Osteoblast (primary cell): ENCODE results near the gene PSD2. TPM values are rescaled to one million over a fixed set of nuclear protein-coding genes. Genes with fewer than 3 reads are reported as not detected.

Experiments
- DNase-seq: peaks from one replicate; pipeline ENCODE4 v3.0.0; 2011; ENCODE audit warnings: low spot score, mixed read lengths; ENCODE audit not compliant: insufficient read length; ENCODE audit errors: missing footprints
- H2AFZ ChIP-seq: 2 replicates; pipeline ENCODE4 v1.6.0; 2011; ENCODE audit warnings: mild to moderate bottlenecking, low read length
- H3K27ac ChIP-seq: 2 replicates; pipeline ENCODE4 v1.5.1; 2011; ENCODE audit warnings: mild to moderate bottlenecking, low read depth, low read length, moderate library complexity
- H3K27me3 ChIP-seq: 2 replicates; pipeline ENCODE4 v1.6.0; 2012; ENCODE audit warnings: mild to moderate bottlenecking, control low read depth, inconsistent platforms, low read length, moderate library complexity; ENCODE audit not compliant: insufficient read depth
- H3K36me3 ChIP-seq: 2 replicates; pipeline ENCODE4 v1.5.1; 2011; ENCODE audit warnings: mild to moderate bottlenecking, low read length, control low read depth, moderate library complexity; ENCODE audit not compliant: insufficient read depth
- H3K4me1 ChIP-seq: 2 replicates; pipeline ENCODE4 v1.5.1; 2011; ENCODE audit warnings: mild to moderate bottlenecking, low read length, control low read depth, moderate library complexity; ENCODE audit not compliant: insufficient read depth
- H3K4me2 ChIP-seq: 2 replicates; pipeline ENCODE4 v1.6.0; 2011; ENCODE audit warnings: mild to moderate bottlenecking, low read length; ENCODE audit not compliant: insufficient read depth
- H3K4me3 ChIP-seq: fragments of 200-600 bp; sonication (generic); 3 replicates; pipeline ENCODE4 v1.5.1; 2012; ENCODE audit warnings: mild to moderate bottlenecking, low read length, inconsistent platforms; ENCODE audit not compliant: insufficient read depth
- H3K79me2 ChIP-seq: 2 replicates; pipeline ENCODE4 v1.6.0; 2012; ENCODE audit warnings: mild to moderate bottlenecking, low read length, control low read depth, inconsistent platforms; ENCODE audit not compliant: insufficient read depth
- H3K9me3 ChIP-seq: 2 replicates; pipeline ENCODE4 v1.5.1; 2011; ENCODE audit warnings: low read depth, low read length, control low read depth
- H4K20me1 ChIP-seq: 2 replicates; pipeline ENCODE4 v1.6.0; 2012; ENCODE audit warnings: mild to moderate bottlenecking, low read length, control low read depth; ENCODE audit not compliant: insufficient read depth
- CTCF ChIP-seq: IDR thresholded peaks from 2 replicates; pipeline ENCODE4 v1.5.1; 2011; ENCODE audit warnings: mild to moderate bottlenecking, low read depth, low read length, moderate library complexity; ENCODE audit errors: extremely low read depth
- total RNA-seq: library from RNA; depleted of rRNA; stranded (reverse); fragments of >200 nt; gene quantifications from 2 replicates; pipeline ENCODE4 v1.2.3, GENCODE V29; 2012

PSD2 gene
- total RNA-seq, 1 donor: 0.36 TPM

GRCh38 chr5:139867581-139867980 is 72.0 kb downstream of the PSD2 start:
- Histone ChIP-seq H3K79me2 (no peaks in the 10 kb centered on the region), H3K36me3 (no peaks in the 10 kb centered on the region), H3K4me2 (no peak overlapping the region), H3K4me1 (no peaks in the 10 kb centered on the region), H2AFZ (no peak overlapping the region), H3K27ac (no peak overlapping the region), H4K20me1 (no peaks in the 10 kb centered on the region), H3K9me3 (no peaks in the 10 kb centered on the region), H3K4me3 (no peak overlapping the region), H3K27me3 (peaks cover 35% of the 10 kb centered on the region)
- no peak for TF ChIP-seq CTCF
- DNase-seq: no peak

- Histone ChIP-seq H3K36me3 (no peaks in the 10 kb centered on the region), H3K4me3 (no peak overlapping the region), H3K27me3 (peaks cover 35% of the 10 kb centered on the region), H3K9me3 (no peaks in the 10 kb centered on the region), H4K20me1 (no peaks in the 10 kb centered on the region), H3K27ac (no peak overlapping the region), H3K79me2 (no peaks in the 10 kb centered on the region), H2AFZ (no peak overlapping the region), H3K4me1 (no peaks in the 10 kb centered on the region), H3K4me2 (no peak overlapping the region)
- no peak for DNase-seq
- TF ChIP-seq CTCF: no peak
Observed at GRCh38 chr5:139869042-139869790, 73.6 kb downstream of the PSD2 start.

GRCh38 chr5:139870677-139871076 is 75.1 kb downstream of the PSD2 start:
- Histone ChIP-seq H3K4me2 (no peak overlapping the region), H3K4me1 (no peaks in the 10 kb centered on the region), H4K20me1 (no peaks in the 10 kb centered on the region), H3K27me3 (peaks cover 25% of the 10 kb centered on the region), H3K9me3 (no peaks in the 10 kb centered on the region), H2AFZ (no peak overlapping the region), H3K27ac (no peak overlapping the region), H3K36me3 (no peaks in the 10 kb centered on the region), H3K4me3 (no peak overlapping the region), H3K79me2 (no peaks in the 10 kb centered on the region)
- no peak for DNase-seq
- no peak for TF ChIP-seq CTCF

GRCh38 chr5:139871614-139872013 is 76.0 kb downstream of the PSD2 start:
- H3K36me3 ChIP-seq: no peaks in the 10 kb centered on the region
- no peak overlapping the region for H2AFZ ChIP-seq
- no peaks in the 10 kb centered on the region for H3K4me1 ChIP-seq
- no peak for TF ChIP-seq CTCF
- no peak overlapping the region for H3K4me2 ChIP-seq
- peaks cover 15% of the 10 kb centered on the region for H3K27me3 ChIP-seq
- DNase-seq: no peak
- no peaks in the 10 kb centered on the region for H3K9me3 ChIP-seq
- H4K20me1 ChIP-seq: no peaks in the 10 kb centered on the region
- H3K4me3 ChIP-seq: no peak overlapping the region
- H3K79me2 ChIP-seq: no peaks in the 10 kb centered on the region
- no peak overlapping the region for H3K27ac ChIP-seq
